ENCODE results near the gene CACNA1E.

GRCh38 chr1:181479137-181479745 is 4.1 kb upstream of the CACNA1E start:
- TF ChIP-seq CTCF (IDR thresholded peaks at IDR 0.05) (peak; percentile 42 to 72 (median 61)), POLR2A (IDR thresholded peaks at IDR 0.05) (no peak)
